NT2/D1 (cell line): ENCODE data around the gene CYTH2.

ENCODE experiments used
- YY1 ChIP-seq: IDR thresholded peaks from 2 replicates; pipeline ENCODE4 v1.6.1; 2011; ENCODE audit not compliant: insufficient read length, insufficient read depth
- ZNF274 ChIP-seq: IDR thresholded peaks from 2 replicates; pipeline ENCODE4 v1.6.1; 2011; ENCODE audit warnings: mild to moderate bottlenecking, low read depth, low read length

DNA sequence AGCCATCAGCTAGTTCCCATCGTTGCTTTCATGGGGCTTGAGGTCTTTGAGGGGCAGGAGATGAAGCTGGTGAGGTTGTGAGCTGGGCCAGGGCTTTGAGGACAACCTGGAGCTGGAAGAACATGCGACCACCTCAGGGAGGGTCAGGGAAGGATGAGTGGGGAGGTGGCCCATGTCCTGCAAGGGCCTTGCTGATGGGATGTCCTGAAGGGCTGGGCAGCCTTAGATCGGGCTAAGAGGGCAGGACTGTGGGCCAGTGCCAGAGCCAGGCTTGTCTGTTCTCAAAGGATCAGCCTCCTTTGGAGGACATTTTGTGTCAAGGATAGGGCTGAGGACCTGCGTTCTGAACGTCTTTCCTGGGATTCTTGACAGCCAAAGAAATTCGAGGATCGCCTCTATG, 10.5 kb downstream of the CYTH2 start:
- TF ChIP-seq YY1 (no peak), ZNF274 (no peak)
